Inflammatory macrophage treated with lipopolysaccharide for 4 hours (primary cell): ENCODE data around the gene MOB3A.

ENCODE experiments used
- DNase-seq: peaks from one replicate; pipeline ENCODE4 v3.0.0-alpha.2; 2020

Gene MOB3A

GRCh38 chr19:2103045-2103707 lies 7.0 kb upstream of the MOB3A start:
- no peak for DNase-seq

- DNase-seq, result no peak
Measured at GRCh38 chr19:2101417-2102335, 5.5 kb upstream of the MOB3A start.

- no peak for DNase-seq
Measured at GRCh38 chr19:2100719-2101061, 4.6 kb upstream of the MOB3A start.

GRCh38 chr19:2099937-2100718 lies 4.0 kb upstream of the MOB3A start:
- no peak for DNase-seq

GRCh38 chr19:2099054-2099501 lies 3.0 kb upstream of the MOB3A start:
- no peak for DNase-seq

- no peak for DNase-seq
Measured at GRCh38 chr19:2097886-2098327, 1.8 kb upstream of the MOB3A start.

- no peak for DNase-seq
Measured at GRCh38 chr19:2097203-2097885, 1.2 kb upstream of the MOB3A start.

GRCh38 chr19:2096480-2097202 lies 515 bp upstream of the MOB3A start, which contains the start of gene IZUMO4:
IZUMO4 (plus strand) TSS chr19:2096915; CDS start chr19:2096946, 31 bp downstream.
- peak; percentile 98 for DNase-seq

GRCh38 chr19:2091926-2092525 lies 4.1 kb downstream of the MOB3A start:
- peak; percentile 64 for DNase-seq

GRCh38 chr19:2089727-2090053 lies 6.4 kb downstream of the MOB3A start:
- no peak for DNase-seq

GRCh38 chr19:2089001-2089711 lies 7.0 kb downstream of the MOB3A start:
- no peak for DNase-seq

- peak; percentile 47 for DNase-seq
Measured at GRCh38 chr19:2087621-2088100, 8.5 kb downstream of the MOB3A start.

GRCh38 chr19:2086695-2087620 lies 9.2 kb downstream of the MOB3A start:
- DNase-seq, result peak; percentile 27

GRCh38 chr19:2084993-2085720 lies 11.0 kb downstream of the MOB3A start:
- peak; percentile 89 for DNase-seq

- no peak for DNase-seq
Measured at GRCh38 chr19:2083174-2083854, 12.8 kb downstream of the MOB3A start.

- peak; percentile 90 for DNase-seq
Measured at GRCh38 chr19:2081873-2082810, 14.0 kb downstream of the MOB3A start.
